HepG2 (cell line): Measurements from ENCODE around the gene BLVRB. TPM values are rescaled to one million over a fixed set of nuclear protein-coding genes. Genes with fewer than 3 reads are reported as not detected.

Source experiments
- AGO1 ChIP-seq: fragments of 200-400 bp; formaldehyde crosslinking; IDR thresholded peaks from 2 replicates; pipeline ENCODE4 v1.6.1; 2017; ENCODE audit warnings: mild to moderate bottlenecking, low read depth, low read length, moderate library complexity; ENCODE audit not compliant: poor library complexity, severe bottlenecking
- CC2D1A ChIP-seq: sonication (generic); formaldehyde crosslinking; IDR thresholded peaks from 2 replicates; pipeline ENCODE4 v1.8.1; 2023; ENCODE audit warnings: mild to moderate bottlenecking, missing genetic modification reagents
- FOSL2 ChIP-seq: sonication (generic); formaldehyde crosslinking; IDR thresholded peaks from 2 replicates; pipeline ENCODE4 v1.4.0; 2020; ENCODE audit warnings: missing genetic modification reagents
- KLF16 ChIP-seq, 2 experiments: sonication (generic) in 1 of 2; formaldehyde crosslinking in 1 of 2; IDR thresholded peaks; 2 replicates each; pipeline versions ENCODE4 v1.6.1 to v1.8.0; 2016 to 2023; ENCODE audit warnings: missing genetic modification reagents in 2 of 2, missing compliant biosample characterization in 1 of 2
- NFRKB ChIP-seq: fragments of 450-650 bp; IDR thresholded peaks from 2 replicates; pipeline ENCODE4 v1.6.1; 2017
- NR0B2 ChIP-seq: sonication (generic); formaldehyde crosslinking; IDR thresholded peaks from 2 replicates; pipeline ENCODE4 v1.4.0; 2020; ENCODE audit warnings: mild to moderate bottlenecking, missing genetic modification reagents
- ONECUT2 ChIP-seq: sonication (generic); formaldehyde crosslinking; IDR thresholded peaks from 2 replicates; pipeline ENCODE4 v1.4.0; 2020; ENCODE audit warnings: missing genetic modification reagents
- PCBP2 ChIP-seq: fragments of 200-400 bp; formaldehyde crosslinking; optimal IDR thresholded peaks from 2 replicates; pipeline ENCODE3; 2018; ENCODE audit warnings: low read length, low read depth; ENCODE audit not compliant: poor library complexity, severe bottlenecking
- SMAD3 ChIP-seq: sonication (generic); formaldehyde crosslinking; IDR thresholded peaks from 2 replicates; pipeline ENCODE4 v1.4.0; 2020; ENCODE audit warnings: missing genetic modification reagents
- TFAP4 ChIP-seq: sonication (generic); IDR thresholded peaks from 2 replicates; pipeline ENCODE4 v1.6.1; 2016; ENCODE audit warnings: low read depth, borderline replicate concordance
- ZBED4 ChIP-seq: sonication (generic); formaldehyde crosslinking; IDR thresholded peaks from 2 replicates; pipeline ENCODE4 v1.4.0; 2020; ENCODE audit warnings: missing genetic modification reagents, borderline replicate concordance
- ZFAT ChIP-seq: sonication (generic); formaldehyde crosslinking; conservative IDR thresholded peaks from 2 replicates; pipeline ENCODE4 v1.8.1; 2023; ENCODE audit warnings: missing genetic modification reagents, inconsistent platforms
- ZFX ChIP-seq: sonication (generic); formaldehyde crosslinking; IDR thresholded peaks from 2 replicates; pipeline ENCODE4 v1.4.0; 2020; ENCODE audit warnings: mild to moderate bottlenecking, low read depth, missing genetic modification reagents, moderate library complexity
- ZNF280D ChIP-seq: sonication (generic); formaldehyde crosslinking; IDR thresholded peaks from 2 replicates; pipeline ENCODE4 v1.5.1; 2020; ENCODE audit warnings: mild to moderate bottlenecking, missing genetic modification reagents
- ZNF609 ChIP-seq: sonication (generic); formaldehyde crosslinking; IDR thresholded peaks from 2 replicates; pipeline ENCODE4 v1.4.0; 2020; ENCODE audit warnings: mild to moderate bottlenecking, missing genetic modification reagents, borderline replicate concordance
- polyA plus RNA-seq, 8 experiments: library from polyadenylated mRNA; depleted of rRNA in 3 of 8; stranded (reverse) in 7 of 8; unstranded in 1 of 8; fragments of >200 nt; fragmentation: Illumina TruSeq in 4 of 8; extraction: Trizol in 4 of 8; gene quantifications; 2 replicates each; pipeline versions ENCODE4 v1.2.1 to v1.2.3, GENCODE V29; 2011 to 2016; ENCODE audit warnings: low read depth in 4 of 8, missing spikeins in 1 of 8, mixed read lengths in 1 of 8; ENCODE audit not compliant: insufficient read depth in 1 of 8
- total RNA-seq, 5 experiments: library from RNA; depleted of rRNA; stranded (reverse); fragments of >200 nt; fragmentation: Illumina TruSeq; extraction: Trizol; gene quantifications; 2 replicates each; pipeline ENCODE4 v1.2.3, GENCODE V29; 2016; ENCODE audit warnings: low read depth in 1 of 5

BLVRB gene
- total and polyA plus RNA-seq, 2 of the 13 experiments (the other 11 are each of a cell fraction or from before 2014, with no cell fraction given), result 25.9 to 51.4 TPM

GRCh38 chr19:40433391-40434216, 31.9 kb downstream of the BLVRB start (continued):
- peak; percentile 81; the same call in 1 of the 2 replicates for TF ChIP-seq ZBED4 (CRISPR knock-in tag)
- TF ChIP-seq NR0B2 (CRISPR knock-in tag), result no peak
- no peak for TF ChIP-seq AGO1
- no peak for TF ChIP-seq ZFAT (CRISPR knock-in tag)
- no peak for TF ChIP-seq ZNF280D (CRISPR knock-in tag)
- no peak for TF ChIP-seq ZNF609 (CRISPR knock-in tag)
- no peak for TF ChIP-seq SMAD3
- TF ChIP-seq ZFX (CRISPR knock-in tag), result peak; percentile 90
- 0 out of 2 replicates have a peak, but pooled peaks have one; percentile 7 for TF ChIP-seq TFAP4
- TF ChIP-seq NFRKB, result no peak
- no peak for TF ChIP-seq PCBP2
- TF ChIP-seq KLF16 (CRISPR knock-in tag; IDR thresholded peaks at IDR 0.05), result no peak; a peak in 1 of 4 replicates
- TF ChIP-seq ONECUT2, result no peak
- TF ChIP-seq FOSL2 (CRISPR knock-in tag), result no peak
- no peak for TF ChIP-seq CC2D1A
